ENCODE measurements around the gene CTXND2. TPM values are rescaled to one million over a fixed set of nuclear protein-coding genes. Genes with fewer than 3 reads are reported as not detected.
"Not testable (repeated sequence)": the region's sequence is repeated elsewhere in the genome, so short reads cannot be mapped to it uniquely, and the experiment has no call there.

CTXND2 gene
- total RNA-seq: not detected

DNA sequence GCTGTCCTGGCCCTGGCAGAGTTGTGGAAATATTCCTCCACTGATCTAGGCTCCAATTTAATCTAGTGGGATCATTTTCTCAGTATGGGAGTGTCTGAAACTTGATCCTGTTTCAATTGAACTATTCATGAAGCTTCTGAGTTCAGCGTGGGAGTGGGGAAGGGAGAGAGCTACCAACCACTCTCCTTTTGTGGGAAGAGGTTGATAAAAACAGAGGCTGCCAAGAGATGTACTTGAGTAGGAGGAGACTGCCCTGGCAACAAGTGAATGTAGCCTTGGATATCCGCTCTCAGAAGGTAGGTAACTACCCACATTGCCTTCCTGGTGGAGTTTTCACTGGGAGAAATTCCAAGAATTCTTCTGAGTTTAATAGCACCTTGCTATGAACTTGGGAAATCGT, at the start of gene CTXND2:
Gene CTXND2 (plus strand): TSS at position 119 of the 400 bp plus-strand sequence. CDS start 25,179 bp downstream, outside the sequence.
- ATAC-seq: no peak

DNA sequence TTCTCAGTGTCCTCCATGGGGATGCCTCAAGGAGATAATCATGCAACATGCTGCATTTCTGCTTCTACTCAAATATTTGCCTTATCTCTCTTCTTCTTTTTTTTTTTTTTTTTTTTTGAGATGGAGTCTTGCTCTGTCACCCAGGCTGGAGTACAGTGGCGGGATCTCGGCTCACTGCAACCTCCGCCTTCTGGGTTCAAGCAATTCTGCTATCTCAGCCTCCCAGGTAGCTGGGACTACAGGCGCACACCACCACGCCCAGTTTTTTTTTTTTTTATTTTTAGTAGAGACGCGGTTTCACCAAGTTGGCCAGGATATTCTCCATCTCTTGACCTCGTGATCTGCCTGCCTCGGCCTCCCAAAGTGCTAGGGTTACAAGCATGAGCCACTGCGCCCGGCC, 46.1 kb upstream of the CTXND2 start:
- not testable (repeated sequence) for ATAC-seq

DNA sequence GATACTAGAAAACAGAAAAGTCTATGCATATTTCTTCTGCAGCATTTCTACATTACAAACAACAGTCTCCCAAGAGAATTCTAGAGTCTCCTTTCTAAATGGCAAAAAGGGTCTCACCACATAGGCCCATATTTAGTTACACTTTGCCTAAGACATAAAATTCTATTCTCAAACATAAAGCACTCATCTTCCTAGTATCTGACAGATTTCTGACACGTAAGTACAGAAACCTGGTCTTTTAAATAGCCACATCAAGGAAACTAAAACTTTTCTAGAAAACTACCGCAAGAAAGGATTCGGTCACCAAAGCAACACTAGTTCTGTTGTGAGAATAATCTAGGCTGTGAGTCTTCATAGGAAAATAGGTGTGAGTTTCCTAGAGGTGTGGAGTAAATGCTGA, 45.3 kb upstream of the CTXND2 start:
- ATAC-seq: no peak

DNA sequence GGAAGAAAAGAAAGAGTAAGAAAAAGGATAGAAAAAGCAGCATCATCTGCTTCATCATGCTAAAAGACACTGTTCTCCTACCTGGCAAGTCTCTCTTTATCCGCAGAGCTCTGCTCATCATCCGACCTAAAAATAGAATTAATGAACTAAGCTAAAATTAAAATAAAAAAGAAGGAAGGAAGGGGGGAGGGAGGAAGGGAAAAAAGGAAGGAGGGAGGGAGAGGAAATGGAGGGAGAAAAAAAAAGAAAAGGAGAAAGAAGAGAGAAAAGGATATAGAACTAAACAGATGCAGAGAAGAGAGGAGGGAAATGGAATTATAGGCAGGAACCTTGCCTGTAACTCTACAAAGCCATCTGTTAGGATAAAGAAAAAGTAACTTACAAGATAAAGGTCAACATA, 44.6 kb upstream of the CTXND2 start:
- ATAC-seq: no peak

DNA sequence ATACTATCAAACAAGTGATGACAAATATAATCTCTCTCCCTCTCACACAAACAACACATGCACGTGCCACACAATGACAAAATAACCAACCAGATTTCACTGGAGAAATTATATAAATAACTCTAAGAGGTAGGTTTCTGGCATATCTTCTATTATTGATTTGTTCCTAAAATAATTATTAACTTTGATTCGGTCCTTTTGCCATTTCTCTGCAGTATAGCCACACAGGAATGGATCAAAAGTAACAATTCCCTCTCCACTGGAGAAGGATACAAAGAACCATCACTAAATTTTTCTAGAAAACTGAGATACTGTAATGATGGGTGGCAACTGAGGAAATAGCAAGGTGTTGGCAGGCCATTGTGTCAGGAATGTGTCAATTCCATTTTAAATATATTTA, 44.0 kb upstream of the CTXND2 start:
- no peak for ATAC-seq

DNA sequence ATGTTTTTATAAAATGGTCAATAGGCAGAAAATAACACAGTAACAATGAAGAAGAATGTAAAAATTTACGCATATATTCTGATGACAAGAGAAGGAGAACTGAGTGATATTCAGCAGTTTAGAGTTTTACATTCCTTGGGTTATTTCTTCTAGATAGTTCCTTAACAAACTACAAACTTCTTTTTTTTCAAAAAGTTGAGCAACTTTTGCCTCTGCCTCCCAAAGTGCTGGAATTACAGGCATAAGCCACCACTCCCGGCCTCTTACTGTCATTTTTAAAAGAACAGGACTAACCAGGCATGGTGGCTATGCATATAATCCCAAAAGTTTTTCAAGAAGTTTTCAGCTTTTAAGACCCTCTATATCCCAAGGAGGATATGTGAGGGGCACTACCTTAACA, 43.5 kb upstream of the CTXND2 start:
- ATAC-seq: no peak

DNA sequence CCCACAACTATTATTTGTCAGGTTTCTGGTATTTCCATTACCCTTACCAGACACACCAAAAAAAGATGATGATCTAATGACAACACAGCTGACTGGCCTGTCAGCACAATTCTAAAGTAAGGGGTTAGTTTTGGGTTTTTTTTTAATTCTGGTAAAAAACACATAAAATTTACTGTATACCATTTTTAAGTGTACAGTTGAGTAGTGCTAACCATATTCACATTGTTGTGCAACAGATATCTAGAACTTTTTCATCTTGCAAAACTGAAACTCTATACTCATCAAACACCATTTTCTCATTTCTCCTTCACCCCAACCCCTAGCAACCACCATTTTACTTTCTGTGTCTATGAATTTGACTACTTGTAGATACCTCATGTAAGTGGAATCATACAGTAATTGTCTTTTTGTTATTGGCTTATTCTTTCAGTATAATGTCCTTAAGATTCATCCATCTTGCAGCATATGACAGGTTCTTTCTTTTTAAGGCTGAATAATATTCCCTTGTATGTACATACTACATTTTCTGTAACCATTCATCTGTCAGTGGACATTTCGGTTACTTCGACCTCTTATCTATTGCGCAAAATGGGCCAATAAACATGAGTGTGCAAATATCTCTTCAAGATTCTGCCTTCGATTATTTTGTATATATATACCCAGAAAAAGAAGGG, 40.3 kb upstream of the CTXND2 start:
- ATAC-seq: no peak

DNA sequence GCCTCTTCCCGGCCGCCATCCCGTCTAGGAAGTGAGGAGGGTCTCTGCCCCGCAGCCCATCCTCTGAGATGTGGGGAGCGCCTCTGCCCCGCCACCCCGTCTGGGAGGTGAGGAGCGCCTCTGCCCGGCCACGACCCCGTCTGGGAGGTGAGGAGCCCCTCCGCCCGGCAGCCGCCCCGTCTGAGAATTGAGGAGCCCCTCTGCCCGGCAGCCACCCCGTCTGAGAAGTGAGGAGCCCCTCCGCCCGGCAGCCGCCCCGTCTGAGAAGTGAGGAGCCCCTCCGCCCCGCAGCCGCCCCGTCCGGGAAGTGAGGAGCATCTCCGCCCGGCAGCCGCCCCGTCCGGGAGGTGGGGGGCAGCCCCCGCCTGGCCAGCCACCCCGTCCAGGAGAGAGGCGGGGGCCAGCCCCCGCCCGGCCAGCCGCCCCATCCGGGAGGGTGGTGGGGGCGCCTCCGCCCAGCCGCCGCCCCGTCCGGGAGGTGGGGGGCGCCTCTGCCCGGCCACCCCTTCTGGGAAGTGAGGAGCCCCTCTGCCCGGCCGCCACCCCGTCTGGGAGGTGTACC, 36.1 kb upstream of the CTXND2 start:
- ATAC-seq: not testable (repeated sequence)

DNA sequence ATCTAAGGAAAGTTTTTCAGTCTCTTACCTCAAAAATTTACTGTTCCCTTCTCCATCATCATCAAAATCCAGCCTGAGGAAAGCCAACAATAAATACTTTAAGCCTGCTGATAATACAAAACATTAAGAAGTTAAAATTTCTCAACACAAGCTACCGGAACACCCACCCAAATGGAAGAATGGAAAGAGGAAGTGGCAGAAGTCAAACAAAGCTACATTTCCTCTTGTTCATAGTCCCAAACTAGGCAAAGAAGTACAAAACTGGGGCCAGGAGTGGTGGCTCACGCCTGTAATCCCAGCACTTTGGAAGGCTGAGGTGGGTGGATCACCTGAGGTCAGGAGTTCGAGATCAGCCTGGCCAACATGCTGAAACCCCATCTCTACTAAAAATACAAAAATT, 34.2 kb upstream of the CTXND2 start:
- ATAC-seq: not testable (repeated sequence)

DNA sequence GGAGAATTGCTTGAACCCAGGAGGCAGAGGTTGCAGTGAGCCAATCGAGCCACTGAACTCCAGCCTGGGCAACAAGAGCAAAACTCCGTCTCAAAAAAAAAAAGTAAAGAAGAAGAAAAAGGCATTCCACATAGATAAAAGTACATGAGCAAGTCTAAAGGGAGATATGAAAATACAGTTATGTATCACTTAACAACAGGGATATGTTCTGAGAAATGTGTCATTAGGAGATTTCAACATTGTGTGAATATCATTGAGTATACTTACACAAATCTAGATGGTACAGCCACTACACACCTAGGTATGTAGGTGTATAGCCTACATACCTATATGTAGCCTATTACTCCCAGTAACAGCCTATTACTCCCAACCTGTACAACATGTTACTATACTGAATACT, 23.2 kb upstream of the CTXND2 start:
- ATAC-seq: no peak

DNA sequence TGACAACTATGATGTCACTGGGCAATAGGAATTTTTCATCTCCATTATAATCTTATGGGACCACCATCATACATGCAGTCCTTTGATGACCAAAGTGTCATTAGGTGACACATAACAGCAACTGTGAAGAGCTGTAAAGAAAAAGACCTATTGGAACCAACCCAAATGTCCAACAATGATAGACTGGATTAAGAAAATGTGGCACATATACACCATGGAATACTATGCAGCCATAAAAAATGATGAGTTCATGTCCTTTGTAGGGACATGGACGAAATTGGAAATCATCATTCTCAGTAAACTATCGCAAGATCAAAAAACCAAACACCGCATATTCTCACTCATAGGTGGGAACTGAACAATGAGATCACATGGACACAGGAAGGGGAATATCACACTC, 22.7 kb upstream of the CTXND2 start:
- ATAC-seq: not testable (repeated sequence)

DNA sequence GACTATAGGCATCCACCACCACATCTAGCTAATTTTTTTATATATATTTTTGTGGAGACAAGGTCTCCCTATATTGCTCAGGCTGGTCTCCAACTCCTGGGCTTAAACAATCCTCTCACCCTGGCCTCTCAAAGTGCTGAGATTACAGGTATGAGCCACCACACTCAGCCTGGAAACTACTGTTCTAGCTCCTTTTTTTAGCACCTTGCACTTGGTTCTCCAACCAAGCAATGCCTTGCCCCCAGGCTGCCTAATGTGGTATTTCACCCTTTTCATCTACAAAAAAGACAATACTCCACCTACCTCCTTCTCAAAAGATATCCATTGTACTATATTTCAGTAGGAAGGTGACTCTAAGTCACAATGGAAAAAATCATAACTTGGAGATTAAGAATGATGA, 17.3 kb upstream of the CTXND2 start:
- ATAC-seq: no peak

DNA sequence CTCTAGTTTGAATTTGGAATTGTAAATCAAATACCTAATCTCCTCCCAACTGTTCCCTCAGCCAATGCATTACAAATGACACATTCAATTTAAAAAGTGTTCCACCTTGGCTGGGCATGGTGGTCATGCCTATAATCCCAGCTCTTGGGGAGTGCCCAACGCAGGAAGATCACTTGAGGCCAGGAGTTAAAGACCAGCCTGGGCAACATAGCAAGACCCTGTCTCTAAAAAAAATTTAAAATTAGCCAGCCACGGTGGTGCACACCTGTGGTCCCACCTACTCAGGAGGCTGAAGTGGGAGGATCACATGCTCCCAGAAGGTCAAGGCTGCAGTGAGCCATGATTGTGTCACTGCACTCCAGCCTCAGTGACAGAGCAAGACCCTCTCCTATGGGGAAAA, 14.4 kb upstream of the CTXND2 start:
- ATAC-seq: no peak

DNA sequence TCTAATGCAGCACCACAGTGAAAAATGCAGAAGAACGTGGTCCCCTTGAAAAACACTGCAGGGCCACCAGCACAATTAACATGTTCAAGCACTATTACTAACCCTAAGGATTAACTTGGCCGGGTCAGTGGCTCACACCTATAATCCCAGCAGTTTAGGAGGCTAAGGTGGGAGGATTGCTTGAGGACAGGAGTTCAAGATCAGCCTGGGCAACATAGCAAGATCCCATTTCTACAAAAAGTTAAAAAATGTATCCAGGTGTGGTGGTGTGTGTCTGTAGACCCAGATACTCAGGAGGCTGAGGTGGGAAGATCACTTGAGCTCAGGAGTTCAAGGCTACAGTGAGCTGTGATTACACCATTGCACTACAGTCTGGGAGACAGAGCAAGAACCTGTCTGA, 13.4 kb upstream of the CTXND2 start:
- ATAC-seq: no peak

DNA sequence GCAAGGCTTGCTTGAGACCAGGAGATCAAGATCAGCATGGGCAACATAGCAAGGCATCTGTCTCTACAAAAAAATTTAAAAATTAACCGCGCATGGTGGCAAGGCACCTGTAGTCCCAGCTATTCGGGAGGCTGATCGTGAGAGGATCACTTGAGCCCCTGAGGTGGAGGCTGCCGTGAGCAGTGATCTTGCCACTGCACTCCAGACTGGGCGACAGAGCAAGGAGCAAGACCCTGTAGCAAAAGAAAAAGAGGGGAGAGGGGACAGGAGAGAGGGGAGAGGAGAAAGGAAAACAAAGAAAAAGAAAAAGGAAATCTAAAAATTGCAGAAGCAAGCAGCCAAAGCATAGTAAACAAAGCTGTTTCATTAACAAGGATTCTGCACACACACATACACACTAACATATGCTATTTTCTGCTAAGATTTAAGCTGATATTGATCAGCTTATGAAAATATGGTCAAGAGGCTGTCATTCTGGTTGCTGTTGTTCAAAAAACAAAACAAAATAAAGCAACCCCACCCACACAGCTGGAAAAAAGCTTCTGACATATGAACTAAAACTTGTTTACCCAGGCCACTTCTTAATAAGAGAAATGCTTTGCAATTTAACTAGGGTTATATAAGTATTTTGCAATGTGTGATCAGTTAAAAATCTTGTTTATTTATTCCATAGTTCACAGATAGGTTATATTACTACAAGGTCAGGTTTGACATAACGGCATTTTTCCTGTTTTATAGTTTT, 12.3 kb upstream of the CTXND2 start:
- no peak for ATAC-seq

DNA sequence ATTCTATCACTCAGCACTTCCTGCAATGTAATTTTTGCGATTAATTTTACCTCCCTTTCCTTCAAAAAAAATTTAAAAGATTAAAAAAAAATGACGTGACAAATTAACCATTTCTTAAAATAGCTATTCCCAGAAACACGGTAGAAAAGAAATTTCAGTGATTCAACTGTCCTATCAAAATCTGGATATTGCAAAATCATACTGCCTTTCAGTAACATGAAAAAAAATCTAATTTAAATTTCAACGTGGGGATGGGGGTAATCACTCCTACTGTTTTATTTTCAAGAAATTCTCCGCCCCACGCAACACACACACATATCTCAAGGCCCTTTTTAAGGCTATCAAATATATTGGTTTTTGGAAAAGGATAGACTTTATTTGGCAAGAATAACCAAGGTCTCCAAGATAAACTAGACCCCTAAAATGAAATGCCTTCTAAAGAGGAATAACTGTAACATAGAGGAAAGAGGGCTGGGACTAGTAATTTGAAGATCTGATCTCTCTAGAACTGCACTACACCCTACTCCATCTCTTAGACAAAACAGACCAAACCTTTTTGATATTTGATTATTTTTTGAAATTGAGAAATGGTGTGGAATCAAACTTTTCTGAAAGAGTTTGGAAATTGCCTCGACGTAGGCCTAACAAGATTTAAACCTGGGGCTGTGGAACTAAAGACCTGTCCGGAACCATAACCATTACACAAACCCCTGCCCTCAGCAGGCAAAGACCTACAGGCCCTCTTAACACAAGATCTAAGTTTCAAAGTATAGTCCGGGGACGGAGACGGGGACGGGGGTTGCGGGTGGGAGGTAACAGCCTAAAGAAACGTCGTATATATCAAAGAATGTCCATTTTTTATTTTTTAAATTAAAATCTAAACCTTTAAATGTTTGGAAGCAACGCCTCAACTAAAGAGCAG, 11.5 kb upstream of the CTXND2 start:
- ATAC-seq: no peak

DNA sequence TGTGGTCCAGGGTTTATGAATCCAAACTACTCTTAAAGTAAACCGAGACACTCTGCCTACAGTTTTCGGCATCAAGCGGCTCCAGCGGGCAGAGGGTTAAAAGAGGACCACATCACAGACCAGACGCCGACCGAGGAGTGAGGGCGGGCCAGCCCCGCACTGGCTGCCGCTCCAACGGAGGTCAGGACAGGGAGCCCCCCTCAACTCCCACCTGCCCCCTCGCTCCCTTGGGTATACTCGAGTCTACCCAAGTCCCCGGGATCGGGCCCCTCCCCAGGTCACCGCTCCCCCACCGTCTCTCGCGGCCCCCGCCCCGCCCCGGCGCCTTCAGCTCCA, 10.8 kb upstream of the CTXND2 start:
- ATAC-seq: peak; percentile 54

DNA sequence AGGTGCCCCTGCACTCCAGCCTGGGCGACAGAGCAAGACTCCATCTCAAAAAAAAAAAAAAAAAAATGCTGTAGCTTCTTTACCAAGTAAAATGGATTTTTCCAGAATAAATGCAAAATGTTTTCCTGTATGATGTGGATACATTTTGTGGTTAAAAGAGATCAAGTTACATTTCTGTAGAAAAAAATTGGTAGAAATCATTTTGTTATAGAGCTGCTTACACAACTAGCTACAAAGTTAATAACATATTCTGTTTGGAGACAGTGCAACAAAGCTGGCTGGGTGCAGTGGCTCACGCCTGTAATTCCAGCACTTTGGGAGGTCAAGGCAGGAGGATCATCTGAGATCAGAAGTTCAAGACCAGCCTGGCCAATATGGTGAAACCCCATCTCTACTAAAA, 8.0 kb upstream of the CTXND2 start:
- ATAC-seq: not testable (repeated sequence)

DNA sequence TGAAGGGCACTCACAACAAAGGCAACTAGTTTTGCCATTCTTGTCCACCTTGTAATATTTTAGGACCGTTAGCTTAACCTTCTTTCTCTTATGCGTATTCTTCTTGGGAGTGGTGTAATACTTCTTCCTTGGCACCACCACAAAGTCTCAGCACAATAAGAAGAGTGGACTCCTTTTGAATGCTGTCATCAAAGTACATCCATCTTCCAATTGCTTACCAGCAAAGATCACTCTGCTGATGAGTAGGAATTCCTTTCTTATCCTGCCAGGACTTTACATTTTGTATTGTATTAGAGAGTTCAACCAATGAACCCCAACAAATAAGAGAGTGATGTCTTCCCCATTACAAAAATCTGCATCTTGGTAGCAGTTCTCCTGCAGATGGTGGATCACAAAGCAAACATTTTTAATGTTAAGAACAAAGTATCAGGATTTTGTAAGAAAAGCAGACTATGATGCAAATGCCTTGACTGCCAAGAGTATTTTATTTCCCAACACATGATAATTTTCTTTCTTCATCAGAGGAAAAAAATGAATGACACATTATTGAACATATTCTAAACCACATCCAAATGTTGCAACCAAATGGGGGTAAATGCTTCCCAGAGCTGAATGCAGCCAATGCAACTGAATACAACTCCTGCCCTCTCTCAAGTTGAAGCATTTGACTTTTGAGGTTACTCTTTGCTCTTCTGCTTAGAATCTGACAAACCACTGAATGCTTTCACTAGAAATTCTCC, 5.4 kb upstream of the CTXND2 start:
- ATAC-seq: no peak

DNA sequence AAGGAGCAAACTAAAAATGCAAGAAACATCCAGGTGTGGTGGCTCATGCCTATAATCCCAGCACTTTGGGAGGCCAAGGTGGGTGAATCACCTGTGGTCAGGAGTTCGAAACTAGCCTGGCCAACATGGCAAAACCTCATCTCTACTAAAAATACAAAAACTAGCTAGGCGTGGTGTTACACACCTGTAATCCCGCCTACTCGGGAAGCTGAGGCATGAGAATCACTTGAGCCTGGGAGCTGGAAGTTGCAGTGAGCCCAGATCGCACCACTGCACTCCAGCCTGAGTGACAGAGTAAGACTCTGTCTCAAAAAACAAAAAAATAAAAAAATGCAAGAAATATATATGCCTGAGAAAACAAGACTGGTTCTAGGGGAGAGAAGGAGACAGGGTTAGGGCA, 3.8 kb upstream of the CTXND2 start:
- not testable (repeated sequence) for ATAC-seq

DNA sequence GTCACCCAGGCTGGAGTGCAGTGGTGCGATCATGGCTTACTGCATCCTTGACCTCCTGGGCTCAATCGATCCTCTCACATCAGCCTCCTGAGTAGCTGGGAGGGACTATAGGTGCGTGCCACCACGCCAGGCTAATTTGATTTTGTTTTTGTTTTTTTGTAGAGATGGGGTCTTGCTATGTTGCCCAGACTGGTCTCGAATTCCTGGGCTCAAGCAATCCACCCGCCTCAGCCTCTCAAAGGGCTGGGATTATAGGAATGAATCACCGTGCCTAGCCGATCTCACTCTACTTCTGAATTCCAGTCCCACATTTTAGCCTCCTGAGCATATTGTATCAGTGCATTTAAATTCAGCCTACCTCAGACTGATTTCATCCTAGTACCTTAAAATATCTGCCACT, 1.8 kb downstream of the CTXND2 start:
- no peak for ATAC-seq

DNA sequence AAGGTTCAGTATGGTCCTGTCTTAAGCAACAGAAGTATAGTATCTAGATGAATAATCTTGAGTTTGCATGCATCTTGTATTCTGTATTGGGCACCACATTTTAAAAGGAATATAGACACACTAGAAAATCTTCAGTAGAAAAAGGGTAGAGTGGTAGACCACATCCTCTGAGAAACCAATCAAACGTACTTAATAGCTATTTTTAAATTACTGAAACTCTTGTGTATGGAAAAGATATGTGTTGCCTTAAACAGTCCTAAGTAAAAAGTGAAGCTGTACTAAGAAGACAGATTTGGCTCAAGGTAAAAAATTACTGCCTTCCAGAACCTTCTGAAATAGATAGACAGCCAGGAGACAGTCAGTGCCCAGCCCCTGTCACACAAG, 3.1 kb downstream of the CTXND2 start:
- no peak for ATAC-seq
